GM21360 (cell line): Measurements from ENCODE around the gene KCNT1.

Experiments
- ATAC-seq: cut with Tn5 transposase; IDR thresholded peaks from one replicate; pipeline ENCODE4 v1.9.1; 2021; ENCODE audit warnings: mild to moderate bottlenecking, moderate library complexity; ENCODE audit not compliant: unreplicated experiment

Gene KCNT1

GRCh38 chr9:135815830-135816650, 114.1 kb downstream of the KCNT1 start:
- no peak for ATAC-seq

DNA sequence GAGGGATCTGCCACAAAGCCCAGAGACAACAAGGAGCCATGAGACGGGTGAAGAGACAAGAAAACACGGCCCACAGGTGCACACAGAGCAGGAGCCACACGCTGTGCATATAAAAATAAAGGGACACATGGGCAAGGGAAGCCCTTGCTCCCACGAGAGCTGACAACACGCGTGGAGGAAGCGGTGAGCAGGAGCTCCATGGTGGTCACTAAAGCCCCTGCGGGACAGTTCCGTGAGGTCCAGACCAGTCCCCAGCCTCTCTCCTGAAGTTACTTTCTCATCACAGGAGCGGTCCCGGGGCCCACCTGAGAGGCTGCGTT, 114.6 kb downstream of the KCNT1 start:
- no peak for ATAC-seq

DNA sequence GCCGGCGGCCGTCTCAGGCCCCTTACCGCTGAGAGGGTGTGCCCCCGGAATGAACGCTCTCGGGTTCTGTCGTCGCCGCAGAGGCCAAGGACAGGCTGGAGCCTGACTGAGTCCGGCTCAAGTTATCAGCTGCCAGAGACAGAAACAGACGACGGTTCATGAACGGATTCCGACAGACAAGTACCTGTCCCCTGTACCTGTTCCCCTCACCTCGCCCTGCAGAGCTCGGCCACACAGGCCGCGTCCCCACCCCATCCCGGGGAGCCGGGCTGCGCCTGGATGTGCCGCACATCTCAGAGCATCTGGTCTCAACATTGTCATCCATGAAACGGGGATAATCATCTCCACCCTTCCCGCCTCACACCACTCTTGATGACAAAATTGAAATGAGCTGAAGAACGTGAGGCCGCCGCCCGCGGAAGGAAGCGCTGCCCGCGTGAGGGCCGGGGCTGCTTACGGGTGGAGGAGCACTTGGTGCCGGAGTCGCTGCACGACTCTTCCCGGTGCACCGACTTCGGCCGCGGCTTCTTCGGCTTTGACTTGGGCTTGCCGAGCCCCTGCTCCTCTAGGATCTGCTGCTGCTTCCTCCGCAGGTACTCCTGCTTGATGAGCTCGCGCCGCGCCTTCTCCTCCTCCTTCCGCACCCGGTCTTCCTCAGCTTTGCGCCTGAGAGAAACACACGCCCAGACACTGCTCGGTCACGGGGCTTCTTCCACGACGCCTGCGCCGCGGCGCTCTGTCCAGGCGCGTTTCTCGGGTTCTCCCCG, 116.1 kb downstream of the KCNT1 start:
- ATAC-seq: no peak

DNA sequence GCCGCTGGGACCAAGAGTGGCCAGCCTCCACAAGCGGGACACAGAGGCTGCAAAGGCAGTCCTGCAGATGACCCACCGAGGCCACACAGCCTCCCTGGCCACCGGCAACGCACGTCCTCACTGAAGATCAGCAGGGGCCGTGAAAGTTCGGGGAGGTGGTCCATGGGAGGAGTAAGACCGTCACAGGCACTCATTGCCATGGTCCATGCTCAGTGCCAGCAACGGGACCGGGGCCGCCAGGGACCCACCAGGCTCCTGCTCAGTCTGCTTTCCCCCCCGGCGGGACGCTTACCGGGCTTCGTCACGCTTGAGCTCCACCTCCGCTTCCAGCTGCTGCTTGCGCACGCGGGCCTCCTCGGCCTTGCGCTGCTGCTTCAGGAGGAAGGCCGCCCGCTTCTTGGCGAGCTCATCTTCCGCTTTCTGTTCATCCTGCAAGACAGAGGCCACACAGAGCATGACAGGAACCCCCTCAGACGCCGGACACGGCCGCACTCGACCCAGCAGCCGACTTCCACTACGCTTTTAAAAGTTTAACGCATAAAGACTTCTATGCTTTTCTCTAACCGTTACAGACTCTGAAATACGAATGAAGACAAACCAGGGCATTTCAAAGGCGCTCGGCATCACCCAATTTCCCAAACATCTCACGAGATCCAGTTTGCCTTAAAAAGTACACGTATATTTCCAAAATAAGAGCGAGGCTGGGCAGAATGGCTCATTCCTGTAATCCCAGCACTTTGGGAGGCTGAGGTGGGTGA, 116.9 kb downstream of the KCNT1 start:
- no peak for ATAC-seq

DNA sequence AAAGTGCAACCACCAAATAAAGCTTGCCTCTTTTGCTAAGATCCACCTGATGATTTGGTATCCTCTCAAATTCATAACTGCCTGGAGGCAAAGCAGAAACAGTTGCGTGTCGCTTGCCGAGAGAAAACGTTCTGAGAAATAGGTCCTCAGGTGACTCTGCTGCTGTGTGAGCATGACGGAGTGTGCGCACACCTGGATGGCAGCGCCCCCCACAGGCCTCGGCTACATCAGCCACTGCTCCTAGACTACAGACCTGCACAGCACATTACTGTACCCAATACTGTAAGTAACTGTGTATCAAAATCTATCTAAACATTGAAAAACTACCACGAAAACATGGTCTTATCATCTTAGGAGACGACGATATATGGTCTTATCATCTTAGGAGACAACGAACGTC, 117.9 kb downstream of the KCNT1 start:
- no peak for ATAC-seq

DNA sequence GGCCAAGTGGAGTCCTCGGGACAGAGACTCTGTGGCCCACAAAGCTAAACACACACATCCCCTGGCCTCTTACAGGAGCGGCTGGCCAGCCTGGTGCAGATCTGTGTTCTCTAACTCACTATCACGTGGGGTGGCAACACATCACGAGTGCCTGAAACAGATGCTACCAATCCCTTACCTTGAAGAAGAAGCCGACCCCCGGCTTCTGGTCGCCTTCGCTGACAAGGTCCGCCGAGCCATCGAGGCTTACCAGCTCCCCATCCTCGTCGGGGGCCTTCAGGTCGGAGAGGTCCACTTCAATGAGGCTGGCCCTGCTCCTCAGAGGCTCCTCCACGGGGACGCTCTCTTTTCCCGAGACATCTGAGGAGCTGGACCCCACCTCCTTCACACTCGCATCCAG, 118.7 kb downstream of the KCNT1 start:
- no peak for ATAC-seq

GRCh38 chr9:135821116-135821515, 119.1 kb downstream of the KCNT1 start:
- ATAC-seq: no peak

DNA sequence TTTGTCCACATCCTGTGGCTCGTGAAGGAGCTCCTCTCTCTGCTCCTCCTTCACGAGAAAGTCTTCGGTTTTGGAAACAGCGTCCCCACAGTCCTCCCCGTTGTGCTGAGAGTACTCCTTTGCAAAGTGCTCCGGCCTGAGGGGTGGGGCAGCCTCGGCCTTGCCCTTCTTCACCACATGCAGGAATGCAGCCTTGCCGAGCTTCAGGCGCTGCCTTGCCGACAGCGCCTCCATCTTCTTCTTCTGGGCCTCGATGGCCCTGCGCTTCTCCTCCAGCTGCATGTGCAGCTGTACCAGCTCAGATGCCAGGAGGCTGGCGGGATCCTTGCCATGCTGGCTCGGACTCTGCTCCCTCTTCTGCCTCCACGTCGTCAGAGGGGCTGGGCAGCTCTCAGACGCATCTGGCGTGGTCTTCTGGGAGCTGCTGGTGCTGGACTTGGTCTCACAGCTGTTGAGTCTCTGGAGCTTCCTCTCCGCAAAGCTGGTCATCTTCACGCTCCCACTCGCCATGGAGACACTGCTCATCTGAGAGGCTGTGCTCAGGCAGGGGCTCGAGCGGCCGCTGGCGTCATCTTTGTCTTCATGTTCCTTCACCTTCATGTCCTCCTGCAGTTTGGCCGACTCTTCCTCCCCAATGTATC, 119.9 kb downstream of the KCNT1 start:
- ATAC-seq: no peak

- ATAC-seq: no peak
Measured at GRCh38 chr9:135822374-135822755, 120.4 kb downstream of the KCNT1 start.

GRCh38 chr9:135823036-135823435, 121.1 kb downstream of the KCNT1 start:
- no peak for ATAC-seq

GRCh38 chr9:135825435-135826187, 123.6 kb downstream of the KCNT1 start:
- no peak for ATAC-seq

- ATAC-seq: no peak
Measured at GRCh38 chr9:135826188-135826545, 124.2 kb downstream of the KCNT1 start.

DNA sequence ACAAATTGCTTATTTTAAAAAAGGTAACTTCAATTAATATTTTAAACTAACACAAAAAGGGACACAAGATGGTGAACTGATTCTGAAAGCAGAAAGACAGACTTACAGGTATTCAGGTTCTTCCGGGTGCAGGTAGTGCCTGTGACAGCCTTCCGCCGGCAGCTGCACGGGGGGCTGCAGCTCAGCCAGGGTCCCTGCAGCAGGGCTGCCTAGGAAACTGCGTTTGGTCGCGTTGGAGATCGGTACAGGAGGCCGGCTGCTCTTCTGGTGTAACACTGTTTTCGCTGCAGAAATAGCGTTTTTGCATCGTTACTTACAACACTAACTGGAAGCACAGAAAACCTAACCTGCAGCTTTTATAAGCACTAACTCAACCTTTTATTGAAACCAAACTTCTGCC, 125.3 kb downstream of the KCNT1 start:
- ATAC-seq: no peak

DNA sequence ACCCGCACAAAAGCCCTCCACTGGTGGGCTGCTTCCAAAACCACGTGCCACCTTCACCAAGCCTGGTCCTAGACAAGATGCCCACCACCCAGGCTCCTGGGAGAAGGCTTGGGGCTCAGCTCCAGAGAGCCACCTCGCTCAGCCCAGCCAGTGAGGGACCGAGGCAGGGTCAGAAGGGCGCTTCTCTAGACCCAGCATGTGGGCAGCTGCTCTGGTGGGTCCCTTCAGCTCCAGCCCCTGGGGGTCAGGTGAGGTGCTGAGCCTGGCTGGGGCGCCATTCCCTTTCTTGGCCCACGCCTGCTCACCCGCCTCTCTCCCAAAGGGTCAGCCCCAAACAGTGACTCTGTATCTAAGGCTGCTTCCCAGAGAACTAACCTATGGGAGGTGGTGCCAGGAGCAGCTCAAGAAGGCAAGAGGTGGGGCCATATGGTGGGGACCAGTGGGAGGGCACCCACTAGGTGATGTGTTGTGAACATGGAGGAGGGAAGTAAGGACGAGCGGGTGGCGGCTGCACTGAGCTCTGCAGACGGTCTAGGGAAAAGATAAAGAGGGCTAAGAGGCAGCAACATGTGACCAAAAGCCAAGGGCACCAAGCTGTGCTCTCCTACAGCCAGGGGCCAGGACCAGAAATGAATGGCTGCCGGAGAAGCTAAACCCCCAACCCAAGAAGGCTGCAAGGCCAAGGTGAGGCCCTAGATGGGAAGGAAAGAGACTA, 126.0 kb downstream of the KCNT1 start:
- no peak for ATAC-seq

- ATAC-seq: no peak
Measured at GRCh38 chr9:135828656-135829055, 126.7 kb downstream of the KCNT1 start.

GRCh38 chr9:135830496-135830895, 128.5 kb downstream of the KCNT1 start:
- ATAC-seq: no peak

- ATAC-seq: no peak
Measured at GRCh38 chr9:135833864-135834263, 131.9 kb downstream of the KCNT1 start.

GRCh38 chr9:135835131-135835530, 133.1 kb downstream of the KCNT1 start:
- ATAC-seq: no peak

DNA sequence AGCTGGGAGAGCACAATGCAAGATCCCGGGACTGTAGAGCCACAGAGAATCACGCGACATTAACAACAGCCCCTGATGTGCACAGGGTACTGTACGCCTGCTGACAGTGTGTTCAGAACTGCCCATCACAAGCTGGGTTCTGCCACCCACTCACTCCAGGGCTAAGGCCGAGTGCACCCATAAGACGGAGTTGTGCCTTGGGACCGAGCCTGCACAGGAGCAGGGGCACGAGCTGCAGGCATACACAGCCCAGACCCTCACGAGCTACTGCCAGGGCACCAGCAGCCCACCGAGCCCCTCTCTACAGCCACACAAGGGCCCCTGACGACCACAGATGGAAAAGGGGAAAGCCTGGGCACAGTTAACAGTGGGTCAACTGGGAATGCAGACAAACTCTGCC, 137.5 kb downstream of the KCNT1 start:
- no peak for ATAC-seq

GRCh38 chr9:135840107-135840506, 138.1 kb downstream of the KCNT1 start:
- ATAC-seq: no peak
